HG02943 (cell line): ENCODE measurements around the gene HP1BP3.
"Not testable (repeated sequence)": the region's sequence is repeated elsewhere in the genome, so short reads cannot be mapped to it uniquely, and the experiment has no call there.

Experiments used
- ATAC-seq: cut with Tn5 transposase; IDR thresholded peaks from one replicate; pipeline ENCODE4 v1.9.1; 2021; ENCODE audit warnings: mild to moderate bottlenecking, low read depth, moderate library complexity; ENCODE audit not compliant: unreplicated experiment

The HP1BP3 gene, protein sequence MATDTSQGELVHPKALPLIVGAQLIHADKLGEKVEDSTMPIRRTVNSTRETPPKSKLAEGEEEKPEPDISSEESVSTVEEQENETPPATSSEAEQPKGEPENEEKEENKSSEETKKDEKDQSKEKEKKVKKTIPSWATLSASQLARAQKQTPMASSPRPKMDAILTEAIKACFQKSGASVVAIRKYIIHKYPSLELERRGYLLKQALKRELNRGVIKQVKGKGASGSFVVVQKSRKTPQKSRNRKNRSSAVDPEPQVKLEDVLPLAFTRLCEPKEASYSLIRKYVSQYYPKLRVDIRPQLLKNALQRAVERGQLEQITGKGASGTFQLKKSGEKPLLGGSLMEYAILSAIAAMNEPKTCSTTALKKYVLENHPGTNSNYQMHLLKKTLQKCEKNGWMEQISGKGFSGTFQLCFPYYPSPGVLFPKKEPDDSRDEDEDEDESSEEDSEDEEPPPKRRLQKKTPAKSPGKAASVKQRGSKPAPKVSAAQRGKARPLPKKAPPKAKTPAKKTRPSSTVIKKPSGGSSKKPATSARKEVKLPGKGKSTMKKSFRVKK

DNA sequence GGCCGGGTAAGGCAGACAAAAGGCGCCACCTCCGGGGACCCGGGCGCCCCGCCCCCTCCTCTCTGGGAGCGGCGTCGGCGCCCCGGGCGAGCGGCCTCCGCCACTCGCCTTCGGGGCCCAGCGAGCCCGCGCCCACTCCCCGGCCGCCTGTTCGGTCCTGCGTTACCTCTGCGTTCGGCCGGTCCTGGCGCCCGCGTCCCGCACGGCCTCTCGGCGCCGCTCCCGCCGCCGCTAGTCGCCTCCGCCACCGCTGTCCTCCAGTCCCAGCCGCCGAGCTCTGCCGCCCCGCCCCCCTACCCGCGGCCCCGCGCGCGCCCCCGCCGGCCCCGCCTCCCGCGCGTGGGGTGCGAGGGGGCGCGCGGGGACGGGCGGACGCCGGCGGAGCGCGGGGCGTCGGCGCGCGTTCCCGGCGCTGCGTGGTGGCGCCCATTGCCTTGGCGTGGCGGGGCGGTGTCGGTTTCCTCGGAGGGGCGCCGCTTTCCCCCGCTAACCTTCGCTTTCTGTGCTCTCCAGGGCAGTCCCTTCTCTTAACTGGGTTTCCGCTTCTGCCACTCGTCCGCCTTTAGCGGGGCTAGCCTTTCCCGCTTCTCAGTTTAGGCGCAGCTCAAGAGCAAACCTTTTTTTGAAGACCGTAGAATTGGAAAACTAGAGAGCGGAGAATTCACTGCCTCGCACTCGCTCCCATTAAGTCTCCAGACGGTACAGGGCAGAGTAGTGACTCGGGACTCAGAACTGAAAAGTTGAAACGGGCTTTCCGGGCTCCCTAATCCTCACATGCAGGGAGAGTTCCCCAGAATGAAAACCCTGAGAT, at the start of gene HP1BP3:
HP1BP3 (minus strand) TSS at position 279 of the 811 bp plus-strand sequence. CDS start 6,867 bp downstream, outside the sequence.
- peak; percentile 46 for ATAC-seq

DNA sequence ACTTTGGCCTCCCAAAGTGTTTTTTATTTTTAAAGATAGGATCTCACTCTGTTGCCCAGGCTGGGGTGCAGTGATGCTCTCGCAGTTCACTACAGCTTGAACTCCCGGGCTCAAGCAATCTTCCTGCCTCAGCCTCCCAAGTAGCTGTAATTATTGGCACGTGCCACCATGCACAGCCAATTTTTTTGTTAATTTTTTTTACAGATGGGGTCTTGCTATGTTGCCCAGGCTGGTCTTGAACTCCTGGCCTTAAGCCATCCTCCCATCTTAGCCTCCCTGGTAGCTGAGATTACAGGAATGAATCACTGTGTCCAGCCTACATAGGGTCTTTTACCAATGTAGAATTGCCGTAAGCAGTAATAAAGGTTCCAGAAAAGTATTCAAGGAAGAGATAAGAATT, 49.1 kb upstream of the HP1BP3 start:
- ATAC-seq = no peak

DNA sequence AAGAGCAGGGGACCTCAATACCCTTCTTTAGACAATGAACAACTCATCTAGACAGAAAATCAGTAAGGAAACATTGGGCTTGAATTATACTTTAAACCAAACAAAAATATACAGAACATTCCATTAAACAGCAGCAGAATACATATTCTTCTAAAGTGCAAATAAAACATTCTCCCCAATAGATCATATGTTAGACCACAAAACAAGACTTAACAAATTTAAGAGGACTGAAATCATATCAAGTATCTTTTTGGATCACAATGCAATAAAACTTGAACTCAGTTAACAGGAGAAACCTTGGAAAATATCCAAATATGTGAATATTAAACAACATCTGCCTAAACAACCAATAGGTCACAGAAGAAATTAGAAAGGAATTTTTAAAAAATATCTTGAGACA, 47.7 kb upstream of the HP1BP3 start:
- no peak for ATAC-seq

DNA sequence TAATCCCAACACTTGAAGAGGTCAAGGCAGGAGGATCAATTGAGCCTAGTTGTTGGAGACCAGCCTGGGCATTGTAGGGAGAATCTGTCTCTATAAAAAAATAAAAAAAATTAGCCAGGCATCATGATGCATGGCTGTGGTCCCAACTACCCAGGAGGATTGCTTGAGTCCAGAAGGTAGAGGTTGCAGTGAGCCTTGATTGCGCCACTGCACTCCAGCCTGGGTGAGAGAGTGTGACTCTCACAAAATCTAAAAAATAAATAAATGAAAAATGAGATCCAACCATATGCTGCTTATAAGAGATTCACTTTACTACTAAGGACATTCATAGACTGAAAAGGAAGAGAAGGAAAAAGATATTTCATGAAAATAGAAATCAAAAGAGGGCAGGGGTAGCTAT, 47.1 kb upstream of the HP1BP3 start:
- no peak for ATAC-seq

DNA sequence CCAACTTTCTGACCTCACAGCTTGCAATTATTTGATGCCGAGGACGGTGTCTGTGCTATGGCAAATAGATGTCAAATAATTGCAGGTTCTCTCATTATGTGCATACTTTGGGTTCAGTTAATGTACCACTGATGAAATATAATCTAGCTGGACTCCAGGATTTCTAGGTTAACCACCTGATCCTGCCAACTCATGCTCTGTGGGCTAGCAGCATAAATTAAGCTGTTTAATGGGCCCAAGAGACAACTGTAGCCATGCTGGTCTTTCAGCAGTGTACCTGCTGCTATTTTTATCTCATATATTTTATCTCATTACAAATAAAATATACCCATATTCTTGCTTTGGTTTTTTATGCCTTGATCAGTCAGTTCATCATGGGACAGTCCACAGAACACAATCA, 43.3 kb upstream of the HP1BP3 start:
- ATAC-seq = no peak

DNA sequence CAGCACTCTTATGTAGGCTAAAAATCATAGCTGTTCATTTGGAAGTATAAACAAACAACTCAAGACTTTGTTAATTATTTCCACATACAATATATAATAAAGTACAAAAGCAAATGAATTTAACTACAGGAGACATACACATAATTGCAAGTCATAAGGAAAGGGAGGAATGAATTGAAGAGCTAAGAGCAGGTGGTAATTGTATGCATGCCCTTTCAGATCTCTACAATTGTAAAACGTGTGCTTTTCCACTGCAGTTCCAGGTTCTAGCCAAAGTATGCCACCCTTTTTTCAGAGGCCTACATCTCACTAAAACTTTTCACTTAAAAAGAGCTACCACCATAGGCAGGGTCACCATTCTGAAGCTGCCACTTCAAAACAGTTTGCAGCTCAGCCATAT, 42.8 kb upstream of the HP1BP3 start:
- ATAC-seq = no peak

DNA sequence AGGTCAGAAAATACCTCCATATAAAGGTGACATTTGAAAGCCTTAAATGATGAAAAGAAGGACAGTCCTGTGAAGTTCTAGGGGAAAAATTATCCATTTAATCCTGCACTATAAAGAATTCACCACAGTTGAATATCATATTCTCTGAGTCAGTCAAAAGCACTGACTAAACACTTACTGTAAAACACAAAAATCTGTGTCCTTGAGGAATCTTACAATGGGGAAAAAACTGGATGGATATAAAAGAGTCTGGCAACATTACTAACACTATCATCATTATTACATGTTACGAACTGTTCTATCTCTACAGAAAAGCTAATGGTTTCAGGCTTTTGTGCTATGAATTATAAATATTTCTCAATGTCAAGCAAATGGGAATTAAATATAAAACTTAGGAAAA, 42.4 kb upstream of the HP1BP3 start:
- no peak for ATAC-seq

DNA sequence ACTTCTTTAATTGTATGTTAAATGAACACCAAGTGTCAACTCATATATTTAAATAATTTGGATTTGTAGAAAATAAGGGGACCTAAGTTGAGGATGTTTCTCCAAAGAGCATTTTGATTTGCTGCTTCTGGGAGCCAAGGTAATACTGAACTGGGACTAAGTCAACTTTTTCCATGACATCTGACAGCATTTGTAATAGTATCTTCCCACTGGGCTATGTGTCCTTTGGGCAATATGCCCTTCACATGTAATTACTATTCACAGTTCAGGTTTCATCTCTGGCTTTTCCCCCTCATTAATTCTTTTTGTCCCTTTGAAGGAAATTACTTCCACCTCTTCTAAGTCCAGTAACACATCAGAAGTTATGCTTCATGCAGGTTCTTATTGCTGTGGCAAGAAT, 36.7 kb upstream of the HP1BP3 start:
- no peak for ATAC-seq

DNA sequence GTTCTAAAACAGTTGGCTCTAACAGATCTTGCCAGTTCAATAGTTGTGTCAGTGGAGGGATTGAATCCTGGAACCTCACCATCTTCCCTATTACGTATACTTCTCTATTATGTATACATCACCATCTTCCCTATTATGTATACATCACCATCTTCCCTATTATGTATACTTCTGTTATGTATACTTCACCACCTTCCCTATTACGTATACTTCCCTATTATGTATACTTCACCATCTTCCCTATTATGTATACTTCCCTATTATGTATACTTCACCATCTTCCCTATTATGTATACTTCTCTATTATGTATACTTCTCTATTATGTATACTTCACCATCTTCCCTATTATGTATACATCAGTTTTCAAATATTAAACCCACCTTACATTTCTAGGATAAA, 34.4 kb upstream of the HP1BP3 start:
- ATAC-seq = no peak

DNA sequence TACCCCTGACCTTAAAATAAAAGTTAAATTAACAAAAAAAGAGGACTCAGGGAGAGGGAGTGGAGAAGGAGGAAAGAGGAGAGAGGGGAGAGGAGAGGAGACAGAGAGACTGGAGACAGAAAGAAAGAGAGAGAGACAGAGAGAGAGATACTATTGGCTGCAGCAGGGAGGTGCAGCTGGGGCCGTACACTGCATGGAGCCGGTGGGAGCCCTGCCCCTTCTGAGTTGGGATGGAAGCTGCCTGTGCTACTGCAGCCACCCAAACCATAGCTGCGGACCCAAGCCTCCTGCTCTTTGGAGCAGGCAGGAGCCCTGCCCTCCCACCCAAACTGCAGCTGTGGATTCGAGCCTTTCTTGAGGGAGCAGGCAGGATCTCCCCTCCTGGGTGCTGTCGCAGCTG, 32.7 kb upstream of the HP1BP3 start:
- ATAC-seq = no peak

DNA sequence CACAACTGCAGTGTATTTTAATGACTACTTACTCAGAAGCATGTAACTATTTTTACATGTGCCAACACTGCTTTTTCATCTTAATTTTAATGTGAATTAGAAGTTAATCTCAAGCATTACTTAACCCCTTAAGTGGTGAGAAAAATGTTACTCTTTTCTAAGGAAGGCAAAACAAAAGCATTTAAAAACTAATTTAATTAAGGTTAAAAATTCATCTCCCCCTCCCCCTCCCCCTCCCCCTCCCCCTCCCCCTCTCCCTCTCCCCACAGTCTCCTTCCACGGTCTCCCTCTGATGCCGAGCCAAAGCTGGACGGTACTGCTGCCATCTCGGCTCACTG, 27.4 kb upstream of the HP1BP3 start:
- ATAC-seq = no peak

DNA sequence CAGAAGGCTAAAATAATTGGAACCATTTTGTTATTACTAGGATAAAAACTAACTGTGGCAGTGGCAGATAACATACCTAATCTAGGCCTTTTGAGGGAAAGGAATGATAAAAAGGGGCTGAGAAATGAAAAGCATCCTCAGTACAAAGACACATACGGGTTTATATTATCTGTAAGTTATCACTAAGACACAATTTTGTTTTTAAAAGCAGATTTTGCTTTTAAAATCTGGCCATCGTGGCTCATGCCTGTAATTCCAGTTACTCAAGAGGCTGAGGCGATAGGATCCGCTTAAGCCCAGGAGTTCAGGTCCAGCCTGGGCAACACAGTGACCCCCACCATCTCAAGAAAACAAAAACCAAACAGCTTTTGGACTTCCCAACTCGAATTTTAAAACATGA, 24.8 kb upstream of the HP1BP3 start:
- no peak for ATAC-seq

DNA sequence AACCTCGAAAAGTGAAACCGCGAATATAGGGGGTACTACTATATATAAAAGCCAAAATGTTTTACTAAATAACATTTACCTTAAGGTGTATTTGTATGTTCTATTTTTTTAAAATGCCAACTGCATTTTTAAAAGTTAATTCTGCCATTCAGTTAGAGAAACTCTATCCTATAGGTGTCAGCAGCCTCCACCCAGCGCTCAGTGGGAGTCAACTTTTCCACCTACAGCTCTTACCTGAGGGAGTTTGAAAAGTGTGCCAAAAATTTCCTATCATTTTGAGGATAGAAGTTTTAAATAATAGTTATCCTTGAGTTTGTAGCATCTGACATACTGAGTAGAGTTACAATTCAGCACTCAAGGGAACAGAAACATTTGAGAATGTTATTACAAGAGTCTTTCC, 6.1 kb upstream of the HP1BP3 start:
- no peak for ATAC-seq

DNA sequence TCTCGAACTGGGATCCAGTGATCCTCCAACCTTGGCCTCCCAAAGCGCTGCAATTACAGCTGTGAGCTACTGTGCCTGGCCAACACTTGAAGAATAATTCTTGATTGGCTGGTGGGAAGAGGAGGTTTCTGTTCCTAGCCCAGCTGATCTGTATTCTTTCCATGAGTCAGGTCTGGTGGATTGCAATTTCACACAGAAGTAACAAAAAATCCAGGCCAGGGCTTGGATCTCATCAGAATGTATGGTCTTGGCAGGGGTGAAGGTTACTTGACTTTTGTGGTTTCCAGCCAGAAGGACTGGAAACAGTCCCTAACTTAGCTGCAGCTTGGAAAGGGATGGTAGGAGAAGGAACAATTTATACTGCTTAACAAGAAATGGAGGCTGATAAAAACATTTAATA, 5.1 kb upstream of the HP1BP3 start:
- ATAC-seq = no peak

DNA sequence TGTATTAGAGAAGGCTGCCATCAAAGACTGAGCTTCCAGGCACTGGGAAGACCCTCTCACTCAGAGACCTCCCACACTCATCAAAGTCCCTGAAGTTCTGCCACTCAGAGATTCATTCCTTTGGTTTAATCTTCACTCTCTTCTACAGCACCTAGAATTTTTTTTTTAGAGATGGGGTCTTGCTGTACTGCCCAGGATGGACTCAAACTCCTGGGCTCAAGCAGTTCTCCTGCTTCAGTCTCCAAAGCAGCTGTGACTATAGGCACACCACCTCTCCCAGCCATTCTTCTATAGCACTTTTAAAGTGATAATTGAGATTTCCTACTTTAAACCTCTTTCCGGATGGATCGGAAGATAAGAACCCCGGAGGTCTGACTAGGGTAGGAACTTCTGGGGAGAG, 3.7 kb upstream of the HP1BP3 start:
- no peak for ATAC-seq

DNA sequence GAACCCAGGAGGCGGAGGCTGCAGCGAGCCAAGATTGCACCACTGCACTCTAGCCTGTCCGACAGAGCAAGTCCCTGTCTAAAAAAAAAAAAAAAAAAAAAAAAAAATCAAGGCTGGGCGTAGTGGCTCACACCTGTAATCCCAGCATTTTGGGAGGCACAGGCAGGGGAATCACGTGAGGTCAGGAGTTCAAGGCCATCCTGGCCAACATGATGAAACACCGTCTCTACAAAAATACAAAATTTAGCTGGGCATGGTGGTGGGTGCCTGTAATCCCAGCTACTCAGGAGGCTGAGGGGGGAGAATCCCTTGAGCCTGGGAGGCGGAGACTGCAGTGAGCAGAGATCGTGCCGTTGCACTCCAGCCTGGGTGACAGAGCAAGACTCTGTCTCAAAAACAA, 2.5 kb upstream of the HP1BP3 start:
- ATAC-seq = not testable (repeated sequence)

DNA sequence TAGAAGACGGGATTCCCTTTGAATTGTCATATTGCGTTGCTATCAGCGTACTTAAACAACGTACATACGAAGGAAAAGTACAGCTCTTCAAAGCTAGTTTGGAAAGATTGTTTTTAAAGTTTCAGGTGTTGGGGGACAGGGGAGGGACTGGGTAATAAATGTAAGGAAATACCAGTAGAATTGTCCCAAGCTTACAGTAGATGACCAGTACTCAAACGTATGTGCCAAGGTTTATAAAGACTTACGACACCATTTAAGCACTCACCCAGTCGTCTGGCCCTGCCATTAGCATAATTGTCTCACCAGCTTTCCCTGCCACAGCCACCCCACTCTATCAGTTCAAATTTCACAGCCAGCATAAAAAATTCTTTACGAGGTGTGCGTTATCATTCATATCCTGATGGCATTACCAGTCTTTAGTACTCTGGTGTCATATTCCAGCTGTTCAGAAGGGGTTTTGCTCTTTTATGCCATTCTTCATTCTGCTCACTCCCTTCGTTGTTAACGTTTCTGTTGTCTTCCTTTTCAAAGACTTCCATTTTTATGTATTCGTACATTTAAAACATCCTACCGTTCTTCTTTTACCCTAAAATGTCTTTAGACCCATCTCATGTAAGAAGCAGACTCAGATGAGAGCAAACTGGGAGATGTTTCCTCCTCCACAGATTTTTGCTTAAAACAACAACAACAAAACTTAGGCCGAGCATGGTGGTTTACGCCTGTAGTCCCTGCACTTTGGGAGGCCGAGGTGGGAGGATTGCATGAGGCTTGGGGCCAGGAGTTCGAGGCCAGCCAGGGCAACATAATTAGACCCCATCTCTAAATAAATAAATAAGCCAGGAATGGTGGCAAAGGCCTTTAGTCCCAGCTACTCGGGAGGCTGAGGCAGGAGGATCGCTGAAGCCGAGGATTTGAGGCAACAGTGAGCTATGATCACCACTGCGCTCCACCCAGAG, 1.0 kb upstream of the HP1BP3 start:
- ATAC-seq = no peak

DNA sequence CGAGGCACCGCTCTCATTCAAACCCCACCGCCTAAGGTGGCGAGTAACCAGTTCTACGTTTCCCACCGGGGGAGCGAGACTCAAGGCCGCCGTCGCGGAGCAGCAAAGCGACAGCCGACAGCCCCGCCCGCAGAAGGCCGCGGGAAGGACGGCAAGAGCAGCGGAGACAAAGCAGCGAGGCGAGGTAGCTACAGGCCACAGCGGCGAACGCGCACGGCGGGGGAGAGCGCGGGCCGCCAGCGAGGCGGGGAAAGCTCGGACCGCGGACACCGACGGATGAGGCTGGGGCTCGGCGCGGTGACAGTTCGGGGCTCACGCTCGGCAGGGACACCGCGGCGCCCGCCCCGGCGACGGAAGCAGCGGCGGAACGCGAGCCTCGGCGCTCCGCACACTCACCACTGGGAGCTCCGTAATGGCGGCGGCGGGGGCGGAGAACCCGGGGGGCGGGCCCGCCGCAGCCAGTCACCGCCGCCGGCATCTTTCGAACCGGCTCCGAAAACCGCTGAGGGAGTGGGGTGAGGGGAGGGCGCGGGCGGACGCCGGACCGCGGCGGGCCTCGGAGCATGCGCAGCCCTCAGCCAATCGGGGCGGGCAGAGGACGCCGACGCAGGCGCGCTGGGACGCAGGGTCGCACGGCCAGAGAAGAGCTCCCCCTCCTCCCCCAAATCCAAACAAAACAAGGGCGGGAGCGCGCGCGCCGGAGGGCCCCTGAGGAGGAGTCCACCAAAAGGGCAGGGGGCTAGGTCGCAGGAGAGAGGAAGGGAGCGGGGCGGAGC, 666 bp downstream of the HP1BP3 start:
- peak; percentile 69 for ATAC-seq

DNA sequence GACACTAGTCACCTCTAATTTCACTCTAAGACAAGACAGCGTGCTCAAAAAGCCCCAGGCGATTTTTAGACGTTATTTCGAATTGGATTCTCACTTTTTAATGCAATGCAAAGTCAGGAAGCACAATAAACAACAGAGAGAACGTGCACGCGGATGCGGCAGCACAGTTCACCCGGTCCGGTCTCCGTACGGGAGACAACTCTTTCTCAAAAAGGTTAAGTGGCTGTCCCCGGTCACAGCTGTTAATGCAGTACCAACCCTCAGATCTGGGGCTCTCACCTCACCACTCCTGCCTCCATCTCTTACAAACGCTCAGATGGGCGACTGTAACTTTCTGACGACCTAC, 1.2 kb downstream of the HP1BP3 start:
- ATAC-seq = peak; percentile 7

DNA sequence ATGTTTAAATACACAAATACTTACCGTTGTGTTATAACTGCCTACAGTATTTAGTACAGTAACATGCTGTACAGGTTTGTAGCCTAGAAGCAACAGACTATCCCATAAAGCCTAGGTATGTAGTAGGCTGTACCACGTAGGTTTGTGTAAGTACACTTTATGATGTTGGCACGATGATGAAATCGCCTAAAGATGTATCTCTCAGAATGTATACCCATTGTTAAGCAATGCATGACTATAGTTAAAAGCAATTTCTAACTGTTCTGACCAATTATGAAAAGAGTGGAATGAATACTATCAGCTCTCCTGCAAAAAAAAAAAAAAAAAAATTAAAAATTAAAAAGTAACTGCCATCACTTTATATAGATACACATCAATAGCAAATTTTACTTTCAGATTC, 11.4 kb downstream of the HP1BP3 start:
- ATAC-seq = no peak
